H9 (cell line): ENCODE measurements around the gene HNMT. TPM values are rescaled to one million over a fixed set of nuclear protein-coding genes. Genes with fewer than 3 reads are reported as not detected.

Experiments
- DNase-seq: peaks from one replicate; pipeline ENCODE4 v3.0.0-alpha.2; 2017
- H2AFZ ChIP-seq: one replicate; pipeline ENCODE4 v1.6.1; 2013; ENCODE audit warnings: mild to moderate bottlenecking, low read length, control low read depth, moderate library complexity
- H2AK5ac ChIP-seq: 2 replicates; pipeline ENCODE4 v1.6.1; 2013; ENCODE audit warnings: low read length, control low read depth, mixed read lengths; ENCODE audit not compliant: insufficient read length
- H2BK120ac ChIP-seq: one replicate; pipeline ENCODE4 v1.6.1; 2013; ENCODE audit warnings: low read depth, mild to moderate bottlenecking, low read length, control low read depth, inconsistent platforms; ENCODE audit not compliant: poor library complexity, severe bottlenecking
- H2BK12ac ChIP-seq: 2 replicates; pipeline ENCODE4 v1.6.1; 2013; ENCODE audit warnings: low read length, control low read depth, mixed read lengths, low read depth; ENCODE audit not compliant: insufficient read length
- H2BK15ac ChIP-seq: 2 replicates; pipeline ENCODE4 v1.6.1; 2013; ENCODE audit warnings: low read depth, low read length, control low read depth
- H2BK20ac ChIP-seq: one replicate; pipeline ENCODE4 v1.6.1; 2013; ENCODE audit warnings: low read depth, mild to moderate bottlenecking, low read length, control low read depth, inconsistent platforms; ENCODE audit not compliant: poor library complexity, severe bottlenecking
- H2BK5ac ChIP-seq: 2 replicates; pipeline ENCODE4 v1.6.1; 2013; ENCODE audit warnings: low read length, control low read depth, mixed read lengths; ENCODE audit not compliant: insufficient read length
- H3K14ac ChIP-seq: 2 replicates; pipeline ENCODE4 v1.6.1; 2013; ENCODE audit warnings: low read length, control low read depth; ENCODE audit not compliant: insufficient read depth
- H3K18ac ChIP-seq: 2 replicates; pipeline ENCODE4 v1.6.1; 2013; ENCODE audit warnings: low read depth, mild to moderate bottlenecking, mixed read lengths, low read length, control low read depth; ENCODE audit not compliant: insufficient read length
- H3K23ac ChIP-seq: 2 replicates; pipeline ENCODE4 v1.6.1; 2013; ENCODE audit warnings: low read length, control low read depth, mixed read lengths, low read depth; ENCODE audit not compliant: insufficient read length
- H3K23me2 ChIP-seq: 2 replicates; pipeline ENCODE4 v1.6.1; 2013; ENCODE audit warnings: low read depth, mild to moderate bottlenecking, mixed read lengths, low read length, control low read depth; ENCODE audit not compliant: insufficient read length, poor library complexity, severe bottlenecking
- H3K27ac ChIP-seq: 2 replicates; pipeline ENCODE4 v1.5.1; 2013; ENCODE audit warnings: low read length, control low read depth, mixed read lengths, low read depth; ENCODE audit not compliant: insufficient read length
- H3K27me3 ChIP-seq: 2 replicates; pipeline ENCODE4 v1.6.1; 2013; ENCODE audit warnings: low read length, control low read depth, inconsistent platforms; ENCODE audit not compliant: insufficient read depth
- H3K4ac ChIP-seq: 2 replicates; pipeline ENCODE4 v1.6.1; 2013; ENCODE audit warnings: low read depth, mild to moderate bottlenecking, control low read depth, inconsistent platforms, low read length, moderate library complexity
- H3K4me1 ChIP-seq: 2 replicates; pipeline ENCODE4 v1.6.1; 2013; ENCODE audit warnings: low read length, control low read depth, inconsistent platforms; ENCODE audit not compliant: insufficient read depth
- H3K4me2 ChIP-seq: 2 replicates; pipeline ENCODE4 v1.6.1; 2013; ENCODE audit warnings: low read length, control low read depth, mixed read lengths; ENCODE audit not compliant: insufficient read length, insufficient read depth
- H3K56ac ChIP-seq: 2 replicates; pipeline ENCODE4 v1.6.1; 2013; ENCODE audit warnings: low read depth, mild to moderate bottlenecking, mixed read lengths, low read length, control low read depth; ENCODE audit not compliant: insufficient read length
- H3K79me1 ChIP-seq: 2 replicates; pipeline ENCODE4 v1.6.1; 2013; ENCODE audit warnings: low read depth, mild to moderate bottlenecking, moderate library complexity, low read length, control low read depth, inconsistent platforms; ENCODE audit not compliant: insufficient read depth, poor library complexity, severe bottlenecking
- H3K79me2 ChIP-seq: 2 replicates; pipeline ENCODE4 v1.6.1; 2013; ENCODE audit warnings: low read length, control low read depth, inconsistent platforms; ENCODE audit not compliant: insufficient read depth
- H3K9ac ChIP-seq: 2 replicates; pipeline ENCODE4 v1.6.1; 2013; ENCODE audit warnings: low read length, control low read depth, mixed read lengths; ENCODE audit not compliant: insufficient read length; ENCODE audit errors: extremely low read depth
- H3K9me3 ChIP-seq: one replicate; pipeline ENCODE4 v1.6.1; 2013; ENCODE audit warnings: low read depth, low read length, inconsistent platforms; ENCODE audit not compliant: control insufficient read depth
- H3T11ph ChIP-seq: one replicate; pipeline ENCODE4 v1.6.1; 2013; ENCODE audit warnings: mild to moderate bottlenecking, low read length, control low read depth, inconsistent platforms
- H4K20me1 ChIP-seq: one replicate; pipeline ENCODE4 v1.6.1; 2013; ENCODE audit not compliant: control insufficient read depth, insufficient read length, insufficient read depth
- H4K5ac ChIP-seq: 2 replicates; pipeline ENCODE4 v1.6.1; 2013; ENCODE audit warnings: low read depth, mild to moderate bottlenecking, mixed read lengths, low read length, control low read depth; ENCODE audit not compliant: insufficient read length
- H4K8ac ChIP-seq: replicated peaks from 2 replicates; pipeline ENCODE4 v1.6.1; 2013; ENCODE audit warnings: low read length, control low read depth, mixed read lengths, low read depth; ENCODE audit not compliant: insufficient read length
- H4K91ac ChIP-seq: 2 replicates; pipeline ENCODE4 v1.6.1; 2013; ENCODE audit warnings: low read depth, mild to moderate bottlenecking, moderate library complexity, mixed read lengths, low read length, control low read depth; ENCODE audit not compliant: insufficient read length
- H3K27ac Mint-ChIP-seq, 3 experiments: 2 replicates in 2 of 3; 3 replicates in 1 of 3; pipeline ENCODE4 v1.8.0; 2020 to 2021; ENCODE audit warnings: mixed read lengths in 3 of 3, mild to moderate bottlenecking in 1 of 3, moderate library complexity in 1 of 3
- H3K27me3 Mint-ChIP-seq: 2 replicates; pipeline ENCODE4 v1.8.0; 2021; ENCODE audit warnings: low read depth, mild to moderate bottlenecking, moderate library complexity, mixed read lengths
- H3K36me3 Mint-ChIP-seq, 3 experiments: 2 replicates in 2 of 3; 3 replicates in 1 of 3; pipeline ENCODE4 v1.8.0; 2020 to 2021; ENCODE audit warnings: low read depth in 3 of 3, mixed read lengths in 3 of 3; ENCODE audit not compliant: insufficient read depth in 1 of 3
- H3K4me1 Mint-ChIP-seq, 2 experiments: 2 replicates each; pipeline ENCODE4 v1.8.0; 2020; ENCODE audit warnings: mixed read lengths in 2 of 2
- H3K4me3 Mint-ChIP-seq, 2 experiments: 2 replicates in 1 of 2; 3 replicates in 1 of 2; pipeline ENCODE4 v1.8.0; 2020 to 2021; ENCODE audit warnings: mild to moderate bottlenecking in 2 of 2, mixed read lengths in 2 of 2, moderate library complexity in 1 of 2
- H3K9me3 Mint-ChIP-seq, 2 experiments: 2 replicates in 1 of 2; 3 replicates in 1 of 2; pipeline ENCODE4 v1.8.0; 2020; ENCODE audit warnings: mild to moderate bottlenecking in 2 of 2, mixed read lengths in 2 of 2, moderate library complexity in 1 of 2
- WGBS: extraction: QIAGEN DNeasy Blood & Tissue Kit; methylation state at CpG from one replicate; pipeline ENCODE4 v1.1.7; 2013; ENCODE audit warnings: missing lambda C conversion rate, low lambda C conversion rate, mixed read lengths; ENCODE audit not compliant: insufficient read length; ENCODE audit errors: extremely low coverage; 5-methylcytosine and 5-hydroxymethylcytosine counted together
- total RNA-seq: library from RNA; stranded (reverse); gene quantifications from 2 replicates; pipeline ENCODE4 v1.2.1, GENCODE V29; 2021
- TF ChIP-seq, protein P1 (sequence below): fragments of 200-600 bp; sonication (generic); conservative IDR thresholded peaks from 3 replicates; pipeline ENCODE4 v1.8.0; 2021; ENCODE audit warnings: antibody characterized with exemption, mild to moderate bottlenecking

Gene HNMT
- total RNA-seq, 1 experiment from 2014 or later = 1.3 TPM

DNA sequence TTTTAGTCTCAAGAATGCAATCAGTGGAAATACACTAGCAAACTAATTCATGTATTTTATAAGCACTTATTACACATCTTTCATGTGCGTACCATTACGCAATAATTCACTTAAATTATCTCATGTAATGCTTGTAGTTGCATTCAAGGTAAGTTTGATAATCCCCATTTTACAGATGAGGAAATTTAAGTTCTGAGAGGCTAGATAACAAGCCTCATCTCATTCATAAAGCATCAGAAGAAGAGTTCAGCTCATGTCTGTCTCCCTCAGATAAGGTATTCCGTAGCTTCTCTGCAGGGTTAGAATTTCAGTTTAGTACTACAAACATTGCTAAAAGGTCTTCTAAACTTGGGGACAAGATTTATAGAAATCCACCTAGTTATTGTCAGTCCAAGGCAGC lies 47.8 kb downstream of the HNMT start:
- no peak for DNase-seq
- no peak overlapping the region for H3K4me2 ChIP-seq
- H2AK5ac ChIP-seq = no peak overlapping the region
- H4K5ac ChIP-seq = no peak overlapping the region
- no peak overlapping the region for H2AFZ ChIP-seq
- TF ChIP-seq, protein P1, sequence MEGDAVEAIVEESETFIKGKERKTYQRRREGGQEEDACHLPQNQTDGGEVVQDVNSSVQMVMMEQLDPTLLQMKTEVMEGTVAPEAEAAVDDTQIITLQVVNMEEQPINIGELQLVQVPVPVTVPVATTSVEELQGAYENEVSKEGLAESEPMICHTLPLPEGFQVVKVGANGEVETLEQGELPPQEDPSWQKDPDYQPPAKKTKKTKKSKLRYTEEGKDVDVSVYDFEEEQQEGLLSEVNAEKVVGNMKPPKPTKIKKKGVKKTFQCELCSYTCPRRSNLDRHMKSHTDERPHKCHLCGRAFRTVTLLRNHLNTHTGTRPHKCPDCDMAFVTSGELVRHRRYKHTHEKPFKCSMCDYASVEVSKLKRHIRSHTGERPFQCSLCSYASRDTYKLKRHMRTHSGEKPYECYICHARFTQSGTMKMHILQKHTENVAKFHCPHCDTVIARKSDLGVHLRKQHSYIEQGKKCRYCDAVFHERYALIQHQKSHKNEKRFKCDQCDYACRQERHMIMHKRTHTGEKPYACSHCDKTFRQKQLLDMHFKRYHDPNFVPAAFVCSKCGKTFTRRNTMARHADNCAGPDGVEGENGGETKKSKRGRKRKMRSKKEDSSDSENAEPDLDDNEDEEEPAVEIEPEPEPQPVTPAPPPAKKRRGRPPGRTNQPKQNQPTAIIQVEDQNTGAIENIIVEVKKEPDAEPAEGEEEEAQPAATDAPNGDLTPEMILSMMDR = no peak
- no peaks in the 10 kb centered on the region for H4K20me1 ChIP-seq
- H2BK15ac ChIP-seq = no peak overlapping the region
- no peak overlapping the region for H3K56ac ChIP-seq
- H4K91ac ChIP-seq = no peak overlapping the region
- H3K14ac ChIP-seq = no peak overlapping the region
- H3K27me3 ChIP-seq = no peaks in the 10 kb centered on the region
- no peak overlapping the region for H4K8ac ChIP-seq
- no peak overlapping the region for H3K9ac ChIP-seq
- Mint-ChIP-seq H3K27ac (no peak overlapping the region), H3K4me3 (no peak overlapping the region), H3K27me3 (no peaks in the 10 kb centered on the region), H3K4me1 (no peaks in the 10 kb centered on the region), H3K9me3 (no peaks in the 10 kb centered on the region), H3K36me3 (no peaks in the 10 kb centered on the region; a peak in 1 of 7 replicates)
- H3T11ph ChIP-seq = no peak overlapping the region
- H3K27ac ChIP-seq = no peak overlapping the region
- no peak overlapping the region for H2BK5ac ChIP-seq
- H3K18ac ChIP-seq = no peak overlapping the region
- no peaks in the 10 kb centered on the region for H3K23me2 ChIP-seq
- H3K4me1 ChIP-seq = no peaks in the 10 kb centered on the region
- no peaks in the 10 kb centered on the region for H3K9me3 ChIP-seq
- H3K79me2 ChIP-seq = no peaks in the 10 kb centered on the region
- H3K79me1 ChIP-seq = no peaks in the 10 kb centered on the region
- no CpG with 5 or more reads among the region's 3 CpGs for WGBS
- no peak overlapping the region for H2BK20ac ChIP-seq
- no peak overlapping the region for H2BK120ac ChIP-seq
- no peak overlapping the region for H3K23ac ChIP-seq
- no peak overlapping the region for H2BK12ac ChIP-seq
- H3K4ac ChIP-seq = no peak overlapping the region
